ENCODE measurements around the gene PRKCB. TPM values are rescaled to one million over a fixed set of nuclear protein-coding genes. Genes with fewer than 3 reads are reported as not detected.
"Not testable (repeated sequence)": the region's sequence is repeated elsewhere in the genome, so short reads cannot be mapped to it uniquely, and the experiment has no call there.

The PRKCB gene
- total RNA-seq, 4 donors from 2014 or later = 10.7 to 23.9 (median 18.2) TPM

- H3K4me1 ChIP-seq = no peaks in the 10 kb centered on the region
- H3K27ac ChIP-seq = no peak overlapping the region
- WGBS, 2 donors (ENCODE audit: low coverage in 1 of 2) = 73 to 78% methylated on average over 4 to 6 of the region's 7 CpGs
- ATAC-seq = no peak
- no peaks in the 10 kb centered on the region for H3K36me3 ChIP-seq
- TF ChIP-seq CTCF (IDR thresholded peaks at IDR 0.05) (no peak), EP300 (IDR thresholded peaks at IDR 0.05) (no peak), POLR2A (IDR thresholded peaks at IDR 0.05) (no peak), POLR2AphosphoS5 (IDR thresholded peaks at IDR 0.05) (no peak)
- no peak overlapping the region for H3K4me3 ChIP-seq
- H3K27me3 ChIP-seq = peaks cover 15% of the 10 kb centered on the region
- H3K9me3 ChIP-seq = no peaks in the 10 kb centered on the region
Measured at GRCh38 chr16:24024971-24025370, 189.2 kb downstream of the PRKCB start.

GRCh38 chr16:24027466-24027865 lies 191.7 kb downstream of the PRKCB start:
- Histone ChIP-seq H3K27me3 (peaks cover 18% of the 10 kb centered on the region), H3K27ac (no peak overlapping the region), H3K4me1 (no peaks in the 10 kb centered on the region), H3K9me3 (no peaks in the 10 kb centered on the region), H3K4me3 (no peak overlapping the region), H3K36me3 (no peaks in the 10 kb centered on the region)
- ATAC-seq = no peak
- TF ChIP-seq POLR2A (IDR thresholded peaks at IDR 0.05) = no peak
- WGBS, 2 donors (ENCODE audit: low coverage in 1 of 2) = 42 to 100% methylated on average over 1 to 4 of the region's 8 CpGs

- not testable (repeated sequence) for H3K36me3 ChIP-seq, H3K4me3 ChIP-seq, H3K27ac ChIP-seq, H3K9me3 ChIP-seq, ATAC-seq, H3K4me1 ChIP-seq
- 100% methylated on average over 1 of the region's 1 CpG; no CpG with 5 or more reads in 1 of the 2 donors for WGBS, 2 donors (ENCODE audit: low coverage in 1 of 2)
- peaks cover 32% of the 10 kb centered on the region for H3K27me3 ChIP-seq
Measured at GRCh38 chr16:24029841-24030240, 194.1 kb downstream of the PRKCB start.

- ATAC-seq = no peak
- no peaks in the 10 kb centered on the region for H3K36me3 ChIP-seq
- 13 to 33% methylated on average over 1 to 3 of the region's 17 CpGs for WGBS, 2 donors (ENCODE audit: low coverage in 1 of 2)
Measured at GRCh38 chr16:24035127-24035842, 199.5 kb downstream of the PRKCB start.

GRCh38 chr16:24036038-24036543 lies 200.3 kb downstream of the PRKCB start:
- TF ChIP-seq POLR2A (IDR thresholded peaks at IDR 0.05) = no peak
- no peak for TF ChIP-seq CTCF (IDR thresholded peaks at IDR 0.05)
- no peak for TF ChIP-seq POLR2AphosphoS5 (IDR thresholded peaks at IDR 0.05)
- no peak for TF ChIP-seq EP300 (IDR thresholded peaks at IDR 0.05)
- peaks cover 0 to 4% (median 0%) of the 10 kb centered on the region in 3 donors for H3K4me1 ChIP-seq
- ATAC-seq = no peak
- no peaks in the 10 kb centered on the region for H3K36me3 ChIP-seq
- no peak overlapping the region for H3K27ac ChIP-seq
- no peaks in the 10 kb centered on the region for H3K9me3 ChIP-seq
- WGBS, 2 donors (ENCODE audit: low coverage in 1 of 2) = 40 to 88% methylated on average over 1 of the region's 1 CpG
- no peak overlapping the region for H3K4me3 ChIP-seq
- peaks cover 51% of the 10 kb centered on the region for H3K27me3 ChIP-seq

More at GRCh38 chr16:24035127-24035842, 199.5 kb downstream of the PRKCB start:
- H3K9me3 ChIP-seq = no peaks in the 10 kb centered on the region
- peaks cover 0 to 4% (median 0%) of the 10 kb centered on the region in 3 donors for H3K4me1 ChIP-seq
- peaks cover 45% of the 10 kb centered on the region for H3K27me3 ChIP-seq
- no peak overlapping the region for H3K4me3 ChIP-seq
- H3K27ac ChIP-seq = no peak overlapping the region
- TF ChIP-seq CTCF (IDR thresholded peaks at IDR 0.05) = no peak
- no peak for TF ChIP-seq POLR2AphosphoS5 (IDR thresholded peaks at IDR 0.05)
- TF ChIP-seq POLR2A (IDR thresholded peaks at IDR 0.05) = no peak
- no peak for TF ChIP-seq EP300 (IDR thresholded peaks at IDR 0.05)

- WGBS, 2 donors (ENCODE audit: low coverage in 1 of 2) = 3 to 9% methylated on average over 8 of the region's 8 CpGs
- ATAC-seq = no peak
- peaks cover 53% of the 10 kb centered on the region for H3K27me3 ChIP-seq
- no peak overlapping the region for H3K4me3 ChIP-seq
- H3K9me3 ChIP-seq = no peaks in the 10 kb centered on the region
- no peak overlapping the region for H3K27ac ChIP-seq
- no peaks in the 10 kb centered on the region for H3K36me3 ChIP-seq
- H3K4me1 ChIP-seq = peaks cover 0 to 4% (median 0%) of the 10 kb centered on the region in 3 donors
- TF ChIP-seq EP300 (IDR thresholded peaks at IDR 0.05) = no peak
- peak in 3 of 4 experiments; percentile 61 to 68 (median 65) for TF ChIP-seq CTCF (IDR thresholded peaks at IDR 0.05)
Measured at GRCh38 chr16:24036614-24037013, 200.8 kb downstream of the PRKCB start.

All from gastroesophageal sphincter (tissue), 4 donors.